ENCODE data around the gene LRRC70.
"Not testable (repeated sequence)": the region's sequence is repeated elsewhere in the genome, so short reads cannot be mapped to it uniquely, and the experiment has no call there.

LRRC70 gene

GRCh38 chr5:62608529-62609511, 30.2 kb downstream of the LRRC70 start:
- no peak for DNase-seq (ENCODE audit: low spot score)

- no peak for DNase-seq (ENCODE audit: low spot score)
Observed at GRCh38 chr5:62614355-62614754, 35.7 kb downstream of the LRRC70 start.

- no peak for DNase-seq (ENCODE audit: low spot score)
Observed at GRCh38 chr5:62616615-62617277, 38.1 kb downstream of the LRRC70 start.

GRCh38 chr5:62617943-62618342, 39.3 kb downstream of the LRRC70 start:
- no peak for DNase-seq (ENCODE audit: low spot score)

GRCh38 chr5:62620761-62621160, 42.1 kb downstream of the LRRC70 start:
- DNase-seq (ENCODE audit: low spot score): no peak

- DNase-seq (ENCODE audit: low spot score): no peak
Observed at GRCh38 chr5:62621280-62621679, 42.7 kb downstream of the LRRC70 start.

- no peak for DNase-seq (ENCODE audit: low spot score)
Observed at GRCh38 chr5:62623271-62623670, 44.7 kb downstream of the LRRC70 start.

GRCh38 chr5:62624436-62624835, 45.8 kb downstream of the LRRC70 start:
- not testable (repeated sequence) for DNase-seq (ENCODE audit: low spot score)

- no peak for DNase-seq (ENCODE audit: low spot score)
Observed at GRCh38 chr5:62626534-62626933, 47.9 kb downstream of the LRRC70 start.

- DNase-seq (ENCODE audit: low spot score): no peak
Observed at GRCh38 chr5:62627121-62627520, 48.5 kb downstream of the LRRC70 start.

GRCh38 chr5:62627901-62628300, 49.3 kb downstream of the LRRC70 start:
- no peak for DNase-seq (ENCODE audit: low spot score)

All from CD4-positive, alpha-beta T cell treated with Interleukin-15 for 4 hours (primary cell).